Cerebellar nuclear complex (tissue), 1 donor: ENCODE measurements around the gene SUPT20H.
"Not testable (repeated sequence)": the region's sequence is repeated elsewhere in the genome, so short reads cannot be mapped to it uniquely, and the experiment has no call there.

ENCODE experiments used
- DNase-seq, 2 experiments: peaks; one replicate each; lab custom pipeline; 2025; lab: John Stamatoyannopoulos, UW

Gene SUPT20H

DNA sequence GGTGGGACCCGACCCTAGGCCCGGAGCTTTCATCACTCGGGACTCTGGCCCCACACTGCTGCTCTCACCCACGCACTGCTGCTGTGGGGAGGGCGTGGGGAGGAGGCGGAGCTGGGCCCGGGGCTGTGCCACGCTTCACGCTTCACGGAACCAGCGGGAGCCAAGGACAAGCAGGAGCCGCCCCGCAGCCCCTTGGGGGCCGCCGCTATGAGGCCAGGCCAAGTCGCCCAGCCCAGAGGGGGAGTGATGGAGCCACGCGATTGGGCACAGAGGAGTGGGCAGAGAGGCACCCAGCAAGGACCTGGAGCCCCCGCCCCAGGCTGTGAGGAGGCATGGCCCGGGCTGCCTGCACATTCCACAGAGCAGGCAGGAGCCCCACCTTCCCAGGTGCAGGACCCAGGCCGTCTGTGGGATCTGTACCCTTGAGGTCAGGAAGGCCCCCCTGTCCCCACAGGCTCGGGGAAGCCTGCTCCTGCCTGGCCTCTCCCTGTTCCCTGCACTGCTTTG is 10.2 kb upstream of the SUPT20H start:
- DNase-seq: no peak

DNA sequence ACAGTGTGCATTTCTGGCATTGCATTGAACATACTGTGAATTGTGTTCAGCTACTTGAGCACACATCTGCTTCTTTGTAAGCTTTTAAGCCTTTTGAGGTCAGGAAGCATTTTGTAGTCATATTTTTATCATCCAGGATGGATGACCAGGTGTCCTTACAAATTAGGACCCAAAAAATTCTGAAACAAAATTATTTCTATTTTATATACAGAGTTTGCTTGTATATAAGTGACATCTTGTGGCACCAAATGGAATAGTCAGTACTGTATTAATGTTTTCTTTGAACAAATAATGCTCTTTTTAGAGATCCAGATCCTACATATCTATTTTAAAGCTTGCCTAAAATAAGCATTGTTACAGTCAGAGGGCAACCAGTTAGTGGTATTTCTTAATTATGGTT is 9.5 kb upstream of the SUPT20H start:
- DNase-seq: no peak

DNA sequence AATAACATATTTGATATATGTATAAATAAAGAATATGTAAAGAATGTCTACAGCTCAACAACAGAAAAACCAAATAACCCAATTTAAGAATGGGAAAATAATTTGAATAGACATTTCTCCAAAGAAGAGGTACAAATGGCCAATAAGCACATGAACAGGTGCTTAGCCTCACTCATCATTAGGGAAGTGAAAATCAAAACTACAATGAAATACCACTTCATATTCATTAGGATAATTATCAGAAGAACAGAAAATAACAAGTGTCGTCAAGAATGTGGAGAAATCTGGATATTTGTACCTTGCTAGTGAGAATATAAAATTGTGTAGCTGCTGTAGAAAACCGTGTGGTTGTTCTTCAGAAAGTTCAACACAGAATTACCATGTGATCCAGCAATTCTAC is 8.4 kb upstream of the SUPT20H start:
- DNase-seq: no peak

DNA sequence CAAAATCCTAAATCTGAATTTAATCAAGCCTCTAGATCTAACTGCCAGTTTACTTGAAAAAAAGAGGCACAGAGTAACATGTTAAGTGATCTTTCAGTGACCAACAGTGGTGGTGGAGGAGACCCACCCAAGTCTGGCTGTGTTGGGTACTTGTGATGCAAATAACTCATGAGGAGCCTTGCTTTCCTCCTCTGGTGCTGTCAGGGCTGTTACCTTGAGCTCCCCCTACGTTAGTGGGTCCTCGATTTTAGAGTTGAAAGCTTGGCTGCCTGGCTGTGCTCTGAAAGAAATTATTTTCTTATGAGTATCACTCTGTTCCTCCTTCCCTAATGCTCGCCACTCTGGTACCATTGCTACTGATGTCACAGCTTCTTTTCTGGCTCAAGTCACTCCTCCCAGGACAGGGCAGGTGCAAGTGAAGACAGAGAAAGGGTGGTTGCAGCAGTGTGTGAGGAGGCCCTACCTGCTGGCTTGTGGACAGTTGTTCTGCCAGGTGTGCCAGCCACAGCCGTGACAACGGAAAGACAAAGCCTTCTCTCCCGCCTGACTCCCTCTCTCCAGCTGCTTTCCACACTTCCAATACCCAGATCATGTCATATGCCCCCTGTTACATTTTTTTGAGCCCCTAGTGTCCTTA is 6.5 kb upstream of the SUPT20H start:
- DNase-seq: no peak

DNA sequence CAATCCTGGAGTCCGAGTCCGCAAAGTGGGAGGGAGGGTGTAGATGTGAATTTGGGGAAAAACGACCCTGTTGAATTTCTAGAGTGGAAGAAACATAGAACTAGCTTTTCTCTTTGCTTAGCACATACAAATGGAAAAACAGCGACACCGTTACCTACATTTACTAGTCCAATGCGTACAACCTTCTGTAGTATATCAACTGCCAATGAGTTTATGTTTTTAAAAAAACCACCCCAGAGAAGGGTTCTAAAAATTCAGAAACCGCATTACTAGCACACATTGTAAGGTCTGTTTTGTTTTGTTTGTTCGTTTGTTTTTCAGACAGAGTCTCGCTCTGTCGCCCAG is 332 bp upstream of the SUPT20H start:
- no peak for DNase-seq

DNA sequence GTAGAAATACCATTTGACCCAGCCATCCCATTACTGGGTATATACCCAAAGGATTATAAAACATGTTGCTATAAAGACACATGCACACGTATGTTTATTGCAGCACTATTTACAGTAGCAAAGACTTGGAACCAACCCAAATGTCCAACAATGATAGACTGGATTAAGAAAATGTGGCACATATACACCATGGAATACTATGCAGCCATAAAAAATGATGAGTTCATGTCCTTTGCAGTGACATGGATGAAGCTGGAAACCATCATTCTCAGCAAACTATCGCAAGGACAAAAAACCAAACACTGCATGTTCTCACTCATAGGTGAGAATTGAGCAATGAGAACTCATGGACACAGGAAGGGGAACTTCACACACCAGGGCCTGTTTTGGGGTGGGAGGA is 3.3 kb downstream of the SUPT20H start:
- not testable (repeated sequence) for DNase-seq

DNA sequence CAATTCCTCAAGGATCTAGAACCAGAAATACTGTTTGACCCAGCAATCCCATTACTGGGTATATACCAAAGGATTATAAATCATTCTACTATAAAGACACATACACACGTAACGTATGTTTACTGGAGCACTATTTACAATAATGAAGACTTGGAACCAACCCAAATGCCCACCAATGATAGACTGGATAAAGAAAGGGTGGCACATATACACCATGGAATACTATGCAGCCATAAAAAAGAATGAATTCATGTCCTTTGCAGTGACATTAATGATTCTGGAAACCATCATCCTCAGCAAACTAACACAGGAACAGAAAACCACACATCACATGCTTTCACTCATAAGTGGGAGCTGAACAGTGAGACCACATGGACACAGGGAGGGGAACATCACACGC is 6.4 kb downstream of the SUPT20H start:
- DNase-seq: not testable (repeated sequence)

DNA sequence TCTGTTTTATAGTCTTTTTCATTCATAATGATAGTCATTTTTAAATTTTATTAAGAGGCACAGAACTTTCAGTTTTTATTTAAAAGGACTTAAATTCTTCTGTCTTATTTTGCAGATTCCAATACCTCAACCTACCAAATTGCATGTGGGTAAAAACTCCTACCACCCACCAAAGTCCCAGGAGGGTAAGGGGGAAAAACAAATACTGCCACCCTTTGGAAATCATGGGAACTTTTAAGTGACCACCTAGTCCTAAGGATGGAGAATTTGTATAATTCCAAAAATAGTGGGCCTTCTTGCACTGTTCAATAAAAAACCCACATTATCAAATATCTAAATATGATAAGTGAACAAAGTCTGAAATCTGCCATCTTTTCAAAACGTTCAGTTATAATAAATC is 9.7 kb downstream of the SUPT20H start:
- DNase-seq: no peak

DNA sequence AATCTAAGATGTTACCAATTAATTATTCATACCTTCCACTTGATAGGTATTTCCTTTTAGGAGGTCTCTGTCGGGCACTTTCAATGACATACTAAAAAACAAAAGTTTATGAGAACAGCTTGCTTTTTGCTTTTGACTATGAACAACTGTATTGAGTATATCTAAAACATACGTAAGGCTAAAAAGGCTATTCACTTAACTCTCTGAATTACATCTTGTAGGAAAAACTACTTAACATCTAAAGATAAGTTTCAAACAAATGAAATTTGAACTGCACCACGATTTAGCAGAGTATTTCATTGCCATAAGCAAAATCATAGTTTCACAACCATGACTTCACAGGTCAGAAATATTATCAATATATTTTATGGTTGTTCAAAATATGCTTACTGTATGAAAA is 11.6 kb downstream of the SUPT20H start:
- DNase-seq: no peak

DNA sequence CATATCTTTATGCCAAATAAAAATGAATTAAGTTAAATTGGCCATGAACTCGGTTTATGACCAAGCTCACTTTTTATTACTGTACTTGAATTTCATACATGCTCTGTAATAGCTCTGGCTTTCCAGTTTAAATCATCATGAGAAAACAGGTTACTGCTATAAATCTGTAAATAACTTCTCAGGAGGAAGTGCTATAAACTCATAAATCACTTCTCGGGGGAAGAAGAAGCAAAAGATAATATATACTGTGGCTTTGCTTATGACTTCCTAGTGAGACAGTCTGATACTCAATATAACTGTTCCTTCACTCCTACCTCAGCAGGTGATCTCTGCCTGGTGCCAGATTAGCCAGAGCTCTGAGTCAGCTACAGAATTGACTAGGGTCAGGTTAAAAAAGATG is 12.5 kb downstream of the SUPT20H start:
- DNase-seq: no peak

DNA sequence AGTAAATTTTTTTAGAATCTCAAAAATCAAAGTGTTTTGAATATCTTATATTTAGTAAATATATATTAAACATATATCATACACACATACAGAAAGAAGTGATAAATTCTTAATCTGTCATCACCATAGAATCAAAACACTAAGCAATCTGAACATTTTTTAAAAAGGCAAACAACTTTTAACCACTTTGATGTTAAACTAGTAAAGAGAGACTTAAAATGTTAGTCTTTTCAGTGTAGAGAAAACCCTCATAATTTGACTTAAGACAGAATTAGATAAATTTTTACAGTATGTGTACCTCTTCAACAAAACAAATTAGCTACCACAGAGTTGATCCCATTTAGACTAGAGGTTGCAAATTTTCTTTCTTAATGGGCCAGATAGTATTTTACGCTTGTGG is 13.4 kb downstream of the SUPT20H start:
- DNase-seq: no peak

DNA sequence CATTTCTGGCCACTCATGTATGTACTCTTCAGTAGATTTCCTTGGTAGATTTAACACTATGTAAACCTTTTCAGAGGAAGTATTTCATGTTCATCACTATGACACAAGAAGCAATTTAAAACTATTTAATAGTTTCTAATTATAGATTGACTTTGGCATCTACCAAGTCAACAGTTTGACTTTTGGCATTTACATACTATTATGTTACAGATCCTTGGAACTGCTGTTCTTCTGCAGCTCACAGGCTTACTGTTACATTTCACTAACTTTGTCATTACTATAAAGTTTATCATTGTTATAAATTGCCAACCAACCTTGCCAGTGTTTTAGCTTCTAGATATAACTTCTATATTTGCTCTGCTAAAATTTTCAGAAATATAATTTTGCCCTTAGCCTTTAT is 18.7 kb downstream of the SUPT20H start:
- DNase-seq: no peak

DNA sequence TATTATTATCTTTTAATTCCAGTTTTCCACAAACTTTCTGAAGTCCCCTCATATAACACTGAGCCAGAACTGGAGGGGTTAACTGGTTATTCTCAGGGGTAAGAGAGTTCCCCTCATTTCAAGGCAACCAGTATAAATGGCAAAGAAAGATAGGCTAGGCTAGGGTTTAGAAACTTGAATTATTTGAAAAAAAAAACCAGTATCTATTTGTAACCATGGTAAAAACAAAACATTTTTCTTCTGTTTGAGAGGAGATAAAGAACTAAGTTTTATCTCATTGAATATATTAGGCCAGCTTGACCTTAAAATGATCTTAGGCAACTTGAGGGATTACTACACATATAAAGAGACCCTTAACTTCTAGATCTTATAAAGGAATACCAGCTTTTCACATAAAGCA is 19.6 kb downstream of the SUPT20H start:
- DNase-seq: no peak

DNA sequence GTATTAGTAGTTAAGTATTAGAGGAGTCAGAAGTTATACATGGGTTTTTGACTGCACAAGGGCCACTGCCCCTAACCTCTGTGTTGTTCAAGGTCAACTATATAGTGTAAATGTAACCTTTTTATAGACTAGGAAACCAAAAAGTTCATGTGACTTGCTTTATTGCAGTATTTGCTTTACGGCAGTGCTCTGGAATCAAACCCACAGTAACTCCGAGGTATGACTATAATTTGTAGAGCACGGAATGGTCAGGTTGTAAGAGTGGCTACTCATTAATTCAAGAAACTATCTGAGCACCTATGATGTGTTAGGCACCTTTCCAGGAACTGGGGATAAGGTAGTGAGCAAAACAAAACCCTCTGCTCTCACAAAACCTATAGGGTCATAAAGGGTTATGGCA is 22.2 kb downstream of the SUPT20H start:
- DNase-seq: no peak

DNA sequence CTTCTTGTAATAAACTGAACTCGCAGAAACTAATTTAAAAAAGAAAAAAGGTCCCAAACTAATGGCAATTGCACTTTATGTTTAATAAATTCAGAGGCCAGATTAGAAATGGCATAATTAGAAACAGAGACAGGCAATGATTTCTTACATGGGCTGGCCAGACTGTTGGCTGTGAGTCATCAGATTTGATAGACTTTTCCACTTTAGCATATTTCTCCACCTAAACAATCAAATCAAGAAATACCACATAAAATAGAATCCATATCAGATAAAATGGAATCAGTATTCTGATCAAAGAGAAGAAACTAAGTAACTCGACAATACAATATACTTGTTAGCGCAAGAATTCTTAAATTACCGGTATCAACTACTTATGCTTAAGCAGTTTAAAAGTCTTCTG is 29.9 kb downstream of the SUPT20H start:
- no peak for DNase-seq

DNA sequence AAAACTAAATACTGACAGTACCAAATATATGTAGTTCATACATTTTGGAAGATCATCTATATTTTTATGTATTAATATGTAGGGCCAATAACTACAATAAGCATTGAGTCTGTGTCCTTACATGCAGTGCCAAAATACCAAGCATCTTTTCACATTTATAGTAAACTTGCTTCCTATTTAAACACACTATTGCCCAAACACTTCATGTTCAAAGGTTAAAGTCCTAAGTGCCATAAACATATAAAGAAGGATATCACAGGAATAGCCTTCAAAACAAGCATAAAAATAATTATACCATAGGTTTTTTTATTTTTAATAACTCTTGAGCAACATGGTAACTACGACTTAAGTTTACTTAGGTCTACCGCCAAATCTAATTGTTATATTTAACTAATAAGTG is 31.8 kb downstream of the SUPT20H start:
- DNase-seq: no peak

DNA sequence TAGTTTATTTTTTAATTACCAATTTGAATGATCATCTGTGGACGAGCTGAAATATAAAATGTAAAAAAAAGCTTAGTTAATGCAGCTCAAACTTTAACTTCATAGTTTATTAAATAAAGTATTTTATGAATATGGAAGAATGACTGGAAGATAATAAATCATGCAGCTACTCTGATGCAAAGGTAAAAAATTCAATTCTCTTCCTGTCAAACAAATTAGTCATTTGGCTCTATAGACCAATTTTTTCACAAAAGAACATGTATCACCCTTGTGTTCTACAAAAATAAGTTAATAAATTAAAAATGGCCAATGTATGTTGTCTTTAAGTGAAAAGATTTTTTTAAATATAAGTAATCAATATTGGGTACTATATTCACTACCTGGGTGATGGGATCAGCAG is 32.7 kb downstream of the SUPT20H start:
- no peak for DNase-seq

DNA sequence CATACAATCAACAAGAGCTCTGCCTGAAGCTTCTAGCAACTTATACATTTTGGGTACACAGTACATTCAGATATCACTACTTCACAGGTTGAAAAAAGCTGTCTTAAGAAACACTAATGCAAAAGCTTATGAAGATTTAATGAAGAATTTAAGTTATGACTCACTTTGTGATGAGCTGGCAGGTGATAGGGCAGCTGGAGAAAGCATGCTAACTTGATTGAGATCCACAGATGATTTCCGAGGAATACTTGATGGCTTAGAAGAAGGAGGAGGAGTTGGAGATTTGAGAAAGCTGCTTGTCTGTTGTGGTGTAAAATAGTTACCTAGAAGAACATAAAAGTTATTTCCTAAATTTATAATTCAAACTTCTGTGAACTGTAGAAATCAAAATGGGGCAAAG is 35.6 kb downstream of the SUPT20H start:
- no peak for DNase-seq

DNA sequence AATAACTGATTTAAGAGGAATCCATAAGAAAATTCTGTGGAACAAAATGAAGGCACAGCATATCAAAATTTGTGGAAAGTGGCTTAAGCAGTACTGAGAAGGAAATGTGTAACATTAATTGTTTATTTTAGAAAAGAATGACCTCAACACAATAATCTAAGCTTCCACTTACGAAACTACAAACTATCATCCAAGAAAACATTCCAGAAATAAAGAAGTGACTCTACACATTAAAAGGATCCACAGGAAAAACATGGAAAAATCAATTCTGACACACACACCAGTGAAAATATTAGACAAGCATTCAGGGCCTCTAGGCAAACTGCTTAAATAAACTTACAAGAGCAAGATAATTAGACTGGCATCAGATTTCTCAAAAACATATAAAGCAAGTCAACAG is 44.9 kb downstream of the SUPT20H start:
- no peak for DNase-seq

DNA sequence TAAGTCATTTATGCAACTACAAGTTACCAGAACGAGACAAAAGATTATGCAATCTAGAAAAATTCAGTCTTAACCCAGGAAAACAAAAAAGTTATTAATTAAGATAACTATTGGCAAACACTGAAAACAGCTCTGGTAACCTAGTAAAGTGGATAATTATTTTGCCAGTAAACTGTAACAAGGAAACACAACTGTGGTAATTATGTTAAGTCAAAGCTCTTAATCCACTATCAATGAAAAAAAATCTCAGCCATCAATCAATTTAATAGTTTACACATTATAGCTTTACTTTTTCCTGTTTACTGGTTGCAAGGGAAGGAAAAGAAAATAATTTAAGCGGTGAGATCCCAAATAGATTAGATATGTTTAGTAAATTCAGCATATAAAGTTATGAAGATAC is 47.7 kb downstream of the SUPT20H start:
- DNase-seq: no peak

DNA sequence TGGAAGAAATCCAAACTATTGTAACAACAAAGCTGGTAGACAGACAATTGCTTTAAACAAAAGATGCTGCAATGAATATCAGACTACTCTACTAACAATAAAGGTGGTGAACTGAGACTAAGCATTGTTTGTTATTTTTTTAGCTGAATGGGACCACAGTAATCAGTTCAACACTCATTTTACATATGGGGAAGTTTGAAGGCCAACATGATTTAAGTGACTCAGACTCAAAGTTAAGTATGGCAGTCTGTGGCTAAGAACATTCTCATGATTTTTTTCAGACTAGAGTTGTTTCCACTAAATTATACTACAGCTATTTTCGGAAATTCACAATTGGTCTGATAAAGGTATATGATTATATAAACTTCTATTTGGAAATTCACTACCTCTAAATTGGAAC is 48.5 kb downstream of the SUPT20H start:
- no peak for DNase-seq

DNA sequence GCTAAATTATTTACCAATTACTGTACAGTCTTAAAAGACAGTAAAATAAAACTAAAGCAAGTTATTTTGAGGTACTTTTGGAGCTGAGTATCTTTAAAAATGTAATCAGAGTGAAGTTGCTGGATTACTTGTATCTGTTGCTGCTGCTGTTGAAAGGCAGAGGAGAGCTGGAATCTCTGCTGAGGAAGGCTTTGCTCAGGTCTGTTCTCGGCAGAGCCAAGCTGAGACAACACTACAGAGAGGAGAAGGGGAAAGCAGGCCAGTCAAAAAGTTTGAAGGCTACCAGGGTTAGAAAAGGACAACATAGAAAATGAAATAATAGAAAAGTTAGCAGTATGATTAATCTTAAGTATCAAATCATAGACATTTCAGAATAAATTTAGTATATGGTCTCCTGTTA is 49.1 kb downstream of the SUPT20H start:
- no peak for DNase-seq

DNA sequence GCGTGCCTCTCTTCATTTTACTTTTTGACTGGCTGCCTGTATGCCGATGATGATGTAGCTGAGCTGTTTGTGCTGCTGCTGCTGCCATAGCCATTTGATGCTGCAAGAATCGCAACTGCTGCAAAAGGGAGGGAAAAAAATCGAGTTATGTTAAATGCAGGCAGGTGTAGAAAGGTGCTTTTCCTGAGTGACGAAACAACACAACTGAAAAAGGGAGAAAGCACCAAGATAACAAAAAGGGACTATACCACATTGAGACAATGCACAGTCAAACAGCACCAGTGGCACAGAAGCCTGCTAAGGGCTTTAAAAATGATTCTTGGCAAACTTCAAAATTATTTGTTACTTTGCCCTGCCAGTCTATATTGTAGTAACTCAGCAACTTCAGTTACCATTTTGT is 49.8 kb downstream of the SUPT20H start:
- no peak for DNase-seq

DNA sequence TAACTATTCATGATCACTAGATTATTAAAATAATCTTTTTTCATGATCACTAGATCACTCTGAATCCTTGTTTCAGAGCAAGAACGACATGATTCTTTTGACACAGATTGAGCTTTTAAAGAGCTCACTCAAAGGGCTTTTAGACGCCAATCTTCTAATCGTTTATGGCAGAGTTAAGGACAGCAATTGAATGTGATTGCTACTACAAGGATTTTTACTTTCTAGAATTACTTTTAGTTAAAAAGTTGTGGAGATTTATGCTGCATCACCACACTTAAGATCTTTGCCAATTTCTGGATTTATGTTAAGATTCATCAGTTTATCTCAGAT is 57.6 kb downstream of the SUPT20H start:
- no peak for DNase-seq
